T-helper 17 cell (primary cell): ENCODE measurements around the gene WRAP53. TPM values are rescaled to one million over a fixed set of nuclear protein-coding genes. Genes with fewer than 3 reads are reported as not detected.
A peak's percentile ranks its signal among the peaks of the same experiment; 100 is the strongest.

Source experiments
- ATAC-seq: fragments of 150-1000 bp; cut with Tn5 transposase; 2 replicates; pipeline ENCODE4 v1.10.0; 2021; ENCODE audit warnings: mild to moderate bottlenecking, moderate library complexity
- DNase-seq, 3 donors: peaks; one replicate each; pipeline versions ENCODE4 v3.0.0 to v3.0.0-alpha.2; 2020 to 2021
- H3K9me3 ChIP-seq: one replicate; pipeline ENCODE4 v1.7.0; 2013; ENCODE audit warnings: low read length, mild to moderate bottlenecking; ENCODE audit not compliant: control insufficient read depth, poor library complexity, severe bottlenecking
- H3K27ac Mint-ChIP-seq: one replicate; pipeline ENCODE4 v1.8.0; 2022; ENCODE audit warnings: mild to moderate bottlenecking, moderate library complexity, mixed read lengths
- H3K27me3 Mint-ChIP-seq: one replicate; pipeline ENCODE4 v1.8.0; 2022; ENCODE audit warnings: mixed read lengths
- H3K36me3 Mint-ChIP-seq: one replicate; pipeline ENCODE4 v1.8.0; 2022; ENCODE audit warnings: low read depth, mixed read lengths
- H3K4me1 Mint-ChIP-seq: one replicate; pipeline ENCODE4 v1.8.0; 2022; ENCODE audit warnings: mild to moderate bottlenecking, mixed read lengths
- H3K4me3 Mint-ChIP-seq: one replicate; pipeline ENCODE4 v1.8.0; 2022; ENCODE audit warnings: mild to moderate bottlenecking, moderate library complexity, mixed read lengths
- total RNA-seq, 4 donors: library from RNA in 2 of 4; stranded (reverse) in 2 of 4; gene quantifications; one replicate each; pipeline ENCODE4 v1.2.3 and lab custom pipeline; 2022 to 2026

Gene WRAP53
- total RNA-seq, 2 donors from 2014 or later = 6.6 TPM

GRCh38 chr17:7655541-7655840, 32.8 kb upstream of the WRAP53 start:
- ATAC-seq = no peak
- Mint-ChIP-seq H3K4me1 (peaks cover 10% of the 10 kb centered on the region), H3K36me3 (peaks cover under 1% of the 10 kb centered on the region)

GRCh38 chr17:7656958-7657609, 31.2 kb upstream of the WRAP53 start:
- ATAC-seq (no peak), DNase-seq (no peak)
- no peaks in the 10 kb centered on the region for H3K36me3 Mint-ChIP-seq
- peaks cover 6% of the 10 kb centered on the region for H3K27me3 Mint-ChIP-seq
- H3K4me3 Mint-ChIP-seq = no peak overlapping the region
- no peak overlapping the region for H3K27ac Mint-ChIP-seq
- H3K9me3 ChIP-seq = no peaks in the 10 kb centered on the region
- H3K4me1 Mint-ChIP-seq = peaks cover 4% of the 10 kb centered on the region

More at GRCh38 chr17:7655541-7655840, 32.8 kb upstream of the WRAP53 start:
- Mint-ChIP-seq H3K4me3 (no peak overlapping the region), H3K27me3 (peaks cover 15% of the 10 kb centered on the region), H3K27ac (no peak overlapping the region)
- no peaks in the 10 kb centered on the region for H3K9me3 ChIP-seq
- no peak for DNase-seq

GRCh38 chr17:7667656-7668406, 20.4 kb upstream of the WRAP53 start:
- no peaks in the 10 kb centered on the region for H3K9me3 ChIP-seq
- DNase-seq (no peak), ATAC-seq (no peak)
- no peaks in the 10 kb centered on the region for H3K36me3 Mint-ChIP-seq
- H3K4me3 Mint-ChIP-seq = no peak overlapping the region
- no peaks in the 10 kb centered on the region for H3K27me3 Mint-ChIP-seq
- H3K4me1 Mint-ChIP-seq = no peaks in the 10 kb centered on the region
- H3K27ac Mint-ChIP-seq = no peak overlapping the region

GRCh38 chr17:7668482-7668881, 19.8 kb upstream of the WRAP53 start:
- ATAC-seq (no peak), DNase-seq (no peak)
- Mint-ChIP-seq H3K4me3 (no peak overlapping the region), H3K36me3 (no peaks in the 10 kb centered on the region), H3K27me3 (no peaks in the 10 kb centered on the region), H3K4me1 (no peaks in the 10 kb centered on the region), H3K27ac (no peak overlapping the region)
- peaks cover 4% of the 10 kb centered on the region for H3K9me3 ChIP-seq

GRCh38 chr17:7673239-7673638, 15.0 kb upstream of the WRAP53 start:
- Mint-ChIP-seq H3K4me1 (peaks cover 8% of the 10 kb centered on the region), H3K27ac (no peak overlapping the region), H3K4me3 (no peak overlapping the region), H3K36me3 (peaks cover 11% of the 10 kb centered on the region), H3K27me3 (no peaks in the 10 kb centered on the region)
- peaks cover 9% of the 10 kb centered on the region for H3K9me3 ChIP-seq
- ATAC-seq = no peak
- no peak for DNase-seq

- H3K27ac Mint-ChIP-seq = no peak overlapping the region
- H3K4me1 Mint-ChIP-seq = peaks cover 10% of the 10 kb centered on the region
- peaks cover 11% of the 10 kb centered on the region for H3K36me3 Mint-ChIP-seq
- DNase-seq = no peak
- no peak for ATAC-seq
- peaks cover 9% of the 10 kb centered on the region for H3K9me3 ChIP-seq
- H3K27me3 Mint-ChIP-seq = no peaks in the 10 kb centered on the region
- H3K4me3 Mint-ChIP-seq = no peak overlapping the region
Observed at GRCh38 chr17:7674934-7675333, 13.3 kb upstream of the WRAP53 start.

- no peak for DNase-seq
- Mint-ChIP-seq H3K4me1 (peaks cover 14% of the 10 kb centered on the region), H3K4me3 (no peak overlapping the region), H3K27me3 (no peaks in the 10 kb centered on the region), H3K27ac (no peak overlapping the region), H3K36me3 (peaks cover 11% of the 10 kb centered on the region)
- no peak for ATAC-seq
- peaks cover 9% of the 10 kb centered on the region for H3K9me3 ChIP-seq
Observed at GRCh38 chr17:7676533-7676932, 11.7 kb upstream of the WRAP53 start.

- ATAC-seq (no peak), DNase-seq (no peak)
- H3K27ac Mint-ChIP-seq = peak overlapping the region; percentile 67
- H3K4me1 Mint-ChIP-seq = peaks cover 14% of the 10 kb centered on the region
- H3K36me3 Mint-ChIP-seq = peaks cover 11% of the 10 kb centered on the region
- no peaks in the 10 kb centered on the region for H3K27me3 Mint-ChIP-seq
- H3K9me3 ChIP-seq = peaks cover 9% of the 10 kb centered on the region
- no peak overlapping the region for H3K4me3 Mint-ChIP-seq
Observed at GRCh38 chr17:7677388-7678067, 10.7 kb upstream of the WRAP53 start.

GRCh38 chr17:7684851-7685532, 3.3 kb upstream of the WRAP53 start:
- no peaks in the 10 kb centered on the region for H3K9me3 ChIP-seq
- Mint-ChIP-seq H3K4me3 (peak overlapping the region; percentile 97), H3K36me3 (peaks cover 2% of the 10 kb centered on the region), H3K4me1 (peaks cover 38% of the 10 kb centered on the region), H3K27me3 (no peaks in the 10 kb centered on the region), H3K27ac (peak overlapping the region; percentile 100)
- DNase-seq = no peak
- no peak for ATAC-seq

- H3K4me3 Mint-ChIP-seq = peak overlapping the region; percentile 97
- peak overlapping the region; percentile 100 for H3K27ac Mint-ChIP-seq
- H3K27me3 Mint-ChIP-seq = no peaks in the 10 kb centered on the region
- ATAC-seq (peak; percentile 64), DNase-seq (peak; percentile 77 to 83 (median 81))
- H3K9me3 ChIP-seq = no peaks in the 10 kb centered on the region
- peaks cover 40% of the 10 kb centered on the region for H3K4me1 Mint-ChIP-seq
- peaks cover 6% of the 10 kb centered on the region for H3K36me3 Mint-ChIP-seq
Observed at GRCh38 chr17:7685533-7686221, 2.6 kb upstream of the WRAP53 start.

GRCh38 chr17:7686222-7687071, 1.8 kb upstream of the WRAP53 start:
- H3K27ac Mint-ChIP-seq = peak overlapping the region; percentile 100
- H3K4me1 Mint-ChIP-seq = peaks cover 37% of the 10 kb centered on the region
- H3K4me3 Mint-ChIP-seq = peak overlapping the region; percentile 97

More at GRCh38 chr17:7686222-7687071, 1.8 kb upstream of the WRAP53 start:
- Mint-ChIP-seq H3K27me3 (no peaks in the 10 kb centered on the region), H3K36me3 (peaks cover 7% of the 10 kb centered on the region)
- peak; percentile 61 to 69 (median 64) for DNase-seq
- peak; percentile 52 for ATAC-seq
- H3K9me3 ChIP-seq = no peaks in the 10 kb centered on the region
